Sigmoid colon (tissue), 7 donors: ENCODE results near the gene DIP2C. TPM values are rescaled to one million over a fixed set of nuclear protein-coding genes. Genes with fewer than 3 reads are reported as not detected.

ENCODE experiments used
- DNase-seq: peaks from one replicate; pipeline ENCODE4 v3.0.0-alpha.2; 2019
- H3K27ac ChIP-seq, 4 donors: fragments of 200-600 bp; sonication (generic); one replicate each; pipeline ENCODE4 v1.5.1; 2016 to 2019; ENCODE audit warnings: mild to moderate bottlenecking in 1 of 4
- H3K27me3 ChIP-seq, 3 donors: fragments of 200-600 bp; sonication (generic); one replicate each; pipeline ENCODE4 v1.5.1; 2019; ENCODE audit warnings: mild to moderate bottlenecking in 1 of 3
- H3K36me3 ChIP-seq, 4 donors: fragments of 200-600 bp; sonication (generic); one replicate each; pipeline ENCODE4 v1.5.1; 2016 to 2019
- H3K4me1 ChIP-seq, 4 donors: fragments of 200-600 bp; sonication (generic); one replicate each; pipeline ENCODE4 v1.5.1; 2017 to 2019
- H3K4me3 ChIP-seq, 4 donors: fragments of 200-600 bp; sonication (generic); one replicate each; pipeline ENCODE4 v1.5.1; 2017 to 2019; ENCODE audit warnings: mild to moderate bottlenecking in 2 of 4, moderate library complexity in 1 of 4
- H3K9me3 ChIP-seq, 4 donors: fragments of 200-600 bp in 3 of 4; sonication (generic) in 3 of 4; one replicate each; pipeline versions ENCODE4 v1.5.1 to v1.6.1; 2013 to 2019
- CTCF ChIP-seq, 4 experiments: fragments of 450-650 bp in 3 of 4; fragments of 200-600 bp in 1 of 4; IDR thresholded peaks; one replicate each; pipeline ENCODE4 v1.5.1; 2016 to 2019; ENCODE audit warnings: antibody characterized with exemption in 4 of 4, mild to moderate bottlenecking in 3 of 4, moderate library complexity in 2 of 4
- EP300 ChIP-seq, 4 donors: sonication (generic); formaldehyde crosslinking; IDR thresholded peaks; one replicate each; pipeline ENCODE4 v1.6.1; 2017; ENCODE audit warnings: antibody characterized with exemption in 4 of 4
- POLR2A ChIP-seq, 2 donors: fragments of 450-650 bp; IDR thresholded peaks; one replicate each; pipeline ENCODE4 v1.6.1; 2016; ENCODE audit warnings: antibody characterized with exemption in 2 of 2, mild to moderate bottlenecking in 2 of 2, moderate library complexity in 2 of 2
- POLR2AphosphoS5 ChIP-seq, 4 donors: sonication (generic); formaldehyde crosslinking; IDR thresholded peaks; one replicate each; pipeline ENCODE4 v1.6.1; 2017; ENCODE audit warnings: antibody characterized with exemption in 4 of 4
- WGBS, 2 donors: extraction: QIAGEN DNeasy Blood & Tissue Kit; methylation state at CpG; one replicate each; pipeline ENCODE4 v1.1.7; 2013; 5-methylcytosine and 5-hydroxymethylcytosine counted together
- intact Hi-C: fragments of 100-400 bp; cut with DNase I; formaldehyde crosslinking; loops from one replicate; pipeline ENCODE4 v1.15.1; 2023
- polyA plus RNA-seq, 3 donors: library from polyadenylated mRNA; stranded (reverse); fragments of 200-250 nt; gene quantifications; one replicate each; pipeline ENCODE4 v1.2.3, GENCODE V29; 2013
- total RNA-seq, 4 donors: library from RNA; depleted of rRNA; stranded (reverse); fragments of >200 nt; gene quantifications; one replicate each; pipeline ENCODE4 v1.1.0, GENCODE V29; 2016
- donor health status: healthy with polysubstance abuse.
- donor health status: Bipolar disorder and iron deficiency.
- donor health status: healthy.

The DIP2C gene
- total and polyA plus RNA-seq, 7 donors, result 1.8 to 67.9 (median 42.1) TPM

- no peak overlapping the region for H3K4me3 ChIP-seq
- 96 to 97% methylated on average over 15 of the region's 15 CpGs for WGBS, 2 donors
- DNase-seq, result no peak
- intact Hi-C loops, result no loop called here
- peaks cover 15 to 94% (median 39%) of the 10 kb centered on the region in 4 donors for H3K36me3 ChIP-seq
- no peak overlapping the region for H3K27ac ChIP-seq
- H3K27me3 ChIP-seq, result no peaks in the 10 kb centered on the region
- TF ChIP-seq POLR2A (IDR thresholded peaks at IDR 0.05) (no peak), EP300 (IDR thresholded peaks at IDR 0.05) (no peak), POLR2AphosphoS5 (IDR thresholded peaks at IDR 0.05) (no peak), CTCF (IDR thresholded peaks at IDR 0.05) (no peak)
- H3K4me1 ChIP-seq, result no peaks in the 10 kb centered on the region
- no peaks in the 10 kb centered on the region for H3K9me3 ChIP-seq
Observed at GRCh38 chr10:248307-248706, 441.2 kb downstream of the DIP2C start.

- TF ChIP-seq POLR2A (IDR thresholded peaks at IDR 0.05) (no peak), CTCF (IDR thresholded peaks at IDR 0.05) (no peak), EP300 (IDR thresholded peaks at IDR 0.05) (no peak), POLR2AphosphoS5 (IDR thresholded peaks at IDR 0.05) (no peak)
- Histone ChIP-seq H3K9me3 (no peaks in the 10 kb centered on the region), H3K4me1 (no peaks in the 10 kb centered on the region), H3K36me3 (peaks cover 19 to 94% (median 39%) of the 10 kb centered on the region in 4 donors), H3K27ac (no peak overlapping the region), H3K4me3 (no peak overlapping the region), H3K27me3 (no peaks in the 10 kb centered on the region)
- no peak for DNase-seq
- intact Hi-C loops, result no loop called here
- WGBS, 2 donors, result 94 to 96% methylated on average over 4 of the region's 4 CpGs
Observed at GRCh38 chr10:247480-247879, 442.0 kb downstream of the DIP2C start.

- Histone ChIP-seq H3K9me3 (no peaks in the 10 kb centered on the region), H3K27me3 (no peaks in the 10 kb centered on the region), H3K4me1 (peaks cover 0 to 8% (median 3%) of the 10 kb centered on the region in 4 donors), H3K36me3 (peaks cover 17 to 86% (median 35%) of the 10 kb centered on the region in 4 donors), H3K27ac (no peak overlapping the region), H3K4me3 (no peak overlapping the region)
- TF ChIP-seq CTCF (IDR thresholded peaks at IDR 0.05) (no peak), POLR2AphosphoS5 (IDR thresholded peaks at IDR 0.05) (no peak), EP300 (IDR thresholded peaks at IDR 0.05) (no peak), POLR2A (IDR thresholded peaks at IDR 0.05) (no peak)
- DNase-seq, result no peak
- WGBS, 2 donors, result 91 to 94% methylated on average over 9 of the region's 9 CpGs
- intact Hi-C loops, result no loop called here
Observed at GRCh38 chr10:246431-246830, 443.0 kb downstream of the DIP2C start.

GRCh38 chr10:244227-244626, 445.2 kb downstream of the DIP2C start:
- H3K4me1 ChIP-seq, result peaks cover 0 to 17% (median 9%) of the 10 kb centered on the region in 4 donors
- no peaks in the 10 kb centered on the region for H3K27me3 ChIP-seq
- H3K36me3 ChIP-seq, result peaks cover 17 to 77% (median 36%) of the 10 kb centered on the region in 4 donors
- H3K9me3 ChIP-seq, result no peaks in the 10 kb centered on the region
- intact Hi-C loops, result no loop called here
- no peak overlapping the region for H3K4me3 ChIP-seq
- TF ChIP-seq POLR2A (IDR thresholded peaks at IDR 0.05) (no peak), EP300 (IDR thresholded peaks at IDR 0.05) (no peak), CTCF (IDR thresholded peaks at IDR 0.05) (no peak), POLR2AphosphoS5 (IDR thresholded peaks at IDR 0.05) (no peak)
- H3K27ac ChIP-seq, result no peak overlapping the region
- 90 to 94% methylated on average over 7 of the region's 7 CpGs for WGBS, 2 donors
- DNase-seq, result no peak
